Smooth muscle cell (in vitro differentiated cells): Measurements from ENCODE around the gene ALDOB. TPM values are rescaled to one million over a fixed set of nuclear protein-coding genes. Genes with fewer than 3 reads are reported as not detected.

Experiments
- DNase-seq: peaks from one replicate; lab custom pipeline; 2025; ENCODE audit not compliant: unreplicated experiment; lab: John Stamatoyannopoulos, UW
- H2AFZ ChIP-seq: fragments of 200-600 bp; sonication (generic); 2 replicates; pipeline ENCODE4 v1.6.0; 2016; ENCODE audit warnings: antibody characterized with exemption, low read depth, mild to moderate bottlenecking
- H3F3A ChIP-seq: fragments of 200-600 bp; sonication (generic); 2 replicates; pipeline ENCODE4 v1.6.0; 2017; ENCODE audit warnings: antibody characterized with exemption, low read depth
- H3K27ac ChIP-seq: fragments of 200-600 bp; sonication (generic); 2 replicates; pipeline ENCODE4 v1.5.1; 2016; ENCODE audit warnings: low read depth, mild to moderate bottlenecking
- H3K27me3 ChIP-seq: fragments of 200-600 bp; sonication (generic); 2 replicates; pipeline ENCODE4 v1.6.1; 2016; ENCODE audit warnings: low read depth, mild to moderate bottlenecking
- H3K36me3 ChIP-seq: fragments of 200-600 bp; sonication (generic); 2 replicates; pipeline ENCODE4 v1.5.1; 2016; ENCODE audit warnings: low read depth
- H3K4me1 ChIP-seq: fragments of 200-600 bp; sonication (generic); 2 replicates; pipeline ENCODE4 v1.5.1; 2016; ENCODE audit warnings: low read depth
- H3K4me2 ChIP-seq: fragments of 200-600 bp; sonication (generic); 2 replicates; pipeline ENCODE4 v1.6.0; 2016; ENCODE audit warnings: mild to moderate bottlenecking
- H3K4me3 ChIP-seq: fragments of 200-600 bp; sonication (generic); 2 replicates; pipeline ENCODE4 v1.5.1; 2016; ENCODE audit warnings: mild to moderate bottlenecking
- H3K79me2 ChIP-seq: fragments of 200-600 bp; sonication (generic); 2 replicates; pipeline ENCODE4 v1.6.0; 2016; ENCODE audit warnings: low read depth, mild to moderate bottlenecking
- H3K9ac ChIP-seq: fragments of 200-600 bp; sonication (generic); 2 replicates; pipeline ENCODE4 v1.6.0; 2016; ENCODE audit warnings: low read depth
- H3K9me3 ChIP-seq: fragments of 200-600 bp; sonication (generic); replicated peaks from 2 replicates; pipeline ENCODE4 v1.5.1; 2016; ENCODE audit warnings: low read depth
- H4K20me1 ChIP-seq: fragments of 200-600 bp; sonication (generic); 2 replicates; pipeline ENCODE4 v1.6.0; 2016; ENCODE audit warnings: low read depth
- WGBS: methylation state at CpG from one replicate; pipeline ENCODE4 v1.1.7; 2016; ENCODE audit warnings: low lambda C conversion rate; 5-methylcytosine and 5-hydroxymethylcytosine counted together
- polyA plus RNA-seq: library from polyadenylated mRNA; unstranded; fragments of >200 nt; fragmentation: Nextera tagmentation; extraction: Ambion mirVana; gene quantifications from 2 replicates; pipeline ENCODE4 v1.2.1, GENCODE V29; 2016
- total RNA-seq: library from RNA; depleted of rRNA; stranded (reverse); fragments of >200 nt; gene quantifications from 2 replicates; pipeline ENCODE4 v1.2.3, GENCODE V29; 2014
- TF ChIP-seq, protein P1 (sequence below): fragments of 200-600 bp; sonication (generic); IDR thresholded peaks from 2 replicates; pipeline ENCODE4 v1.5.1; 2017; ENCODE audit warnings: borderline replicate concordance, mild to moderate bottlenecking, antibody characterized with exemption; ENCODE audit not compliant: insufficient read depth, poor library complexity, severe bottlenecking

The ALDOB gene
- total and polyA plus RNA-seq, 2 experiments from 2014 or later = not detected

DNA sequence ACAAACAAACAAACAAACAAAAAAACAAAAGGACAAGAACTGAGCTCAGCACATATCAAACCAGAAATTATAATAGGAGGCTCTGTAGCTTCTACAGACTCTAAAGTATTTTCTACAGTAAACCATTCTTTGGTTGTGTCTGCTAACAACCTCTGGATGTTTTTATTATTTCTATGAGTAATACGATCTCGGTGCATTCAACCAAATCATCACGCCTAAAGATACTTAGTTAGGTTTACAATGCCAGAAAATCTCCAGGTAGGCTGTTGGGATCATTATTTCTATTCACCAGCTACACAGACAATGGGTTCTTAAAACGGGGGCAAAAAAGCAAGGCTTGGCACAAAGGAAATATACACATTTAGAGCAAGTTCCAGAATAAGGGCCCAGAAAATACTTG is 41.6 kb upstream of the ALDOB start:
- no peaks in the 10 kb centered on the region for H3K27me3 ChIP-seq
- H2AFZ ChIP-seq = no peak overlapping the region
- H3K36me3 ChIP-seq = no peaks in the 10 kb centered on the region
- no peak for DNase-seq
- no peaks in the 10 kb centered on the region for H3K79me2 ChIP-seq
- no peak overlapping the region for H3K4me3 ChIP-seq
- WGBS = 92% methylated on average over 4 of the region's 4 CpGs
- no peaks in the 10 kb centered on the region for H3F3A ChIP-seq
- no peaks in the 10 kb centered on the region for H3K9me3 ChIP-seq
- H3K27ac ChIP-seq = no peak overlapping the region
- H3K4me1 ChIP-seq = no peaks in the 10 kb centered on the region
- TF ChIP-seq, protein P1, sequence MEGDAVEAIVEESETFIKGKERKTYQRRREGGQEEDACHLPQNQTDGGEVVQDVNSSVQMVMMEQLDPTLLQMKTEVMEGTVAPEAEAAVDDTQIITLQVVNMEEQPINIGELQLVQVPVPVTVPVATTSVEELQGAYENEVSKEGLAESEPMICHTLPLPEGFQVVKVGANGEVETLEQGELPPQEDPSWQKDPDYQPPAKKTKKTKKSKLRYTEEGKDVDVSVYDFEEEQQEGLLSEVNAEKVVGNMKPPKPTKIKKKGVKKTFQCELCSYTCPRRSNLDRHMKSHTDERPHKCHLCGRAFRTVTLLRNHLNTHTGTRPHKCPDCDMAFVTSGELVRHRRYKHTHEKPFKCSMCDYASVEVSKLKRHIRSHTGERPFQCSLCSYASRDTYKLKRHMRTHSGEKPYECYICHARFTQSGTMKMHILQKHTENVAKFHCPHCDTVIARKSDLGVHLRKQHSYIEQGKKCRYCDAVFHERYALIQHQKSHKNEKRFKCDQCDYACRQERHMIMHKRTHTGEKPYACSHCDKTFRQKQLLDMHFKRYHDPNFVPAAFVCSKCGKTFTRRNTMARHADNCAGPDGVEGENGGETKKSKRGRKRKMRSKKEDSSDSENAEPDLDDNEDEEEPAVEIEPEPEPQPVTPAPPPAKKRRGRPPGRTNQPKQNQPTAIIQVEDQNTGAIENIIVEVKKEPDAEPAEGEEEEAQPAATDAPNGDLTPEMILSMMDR = no peak
- H3K9ac ChIP-seq = no peak overlapping the region
- no peaks in the 10 kb centered on the region for H4K20me1 ChIP-seq
- H3K4me2 ChIP-seq = no peak overlapping the region

DNA sequence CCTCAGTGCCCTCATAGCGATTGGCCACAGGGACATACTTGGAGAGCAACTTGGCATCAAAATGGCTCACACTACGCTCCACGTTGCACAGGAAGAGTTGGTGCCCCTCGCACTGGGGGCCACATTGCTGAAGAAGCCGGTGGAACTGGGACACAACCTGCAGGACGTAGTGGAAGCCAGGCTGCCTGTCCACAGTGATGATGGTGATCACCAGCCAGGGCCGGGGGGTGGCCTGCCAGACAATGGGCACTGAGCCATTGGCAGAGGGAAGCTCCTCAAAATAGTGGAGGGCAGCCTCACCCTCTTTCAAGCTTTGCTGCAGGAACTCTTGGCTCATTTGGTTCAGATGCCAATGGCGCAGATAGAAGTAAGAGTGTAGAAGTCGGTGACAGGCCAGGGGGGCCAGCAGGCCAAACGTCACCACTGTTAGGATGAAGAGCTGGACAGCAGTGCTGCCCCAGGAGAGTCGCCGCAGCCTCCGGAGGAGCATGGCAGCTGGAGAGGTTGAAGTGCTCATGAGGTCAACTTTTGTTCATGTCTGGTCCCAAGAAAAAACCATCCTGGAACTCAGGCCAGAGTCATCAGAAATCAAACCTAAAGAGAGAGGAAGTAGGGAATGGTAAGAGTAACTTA is 41.1 kb upstream of the ALDOB start:
- no peaks in the 10 kb centered on the region for H3F3A ChIP-seq
- TF ChIP-seq, protein P1 = no peak
- H3K36me3 ChIP-seq = no peaks in the 10 kb centered on the region
- H3K4me3 ChIP-seq = no peak overlapping the region
- no peak for DNase-seq
- no peak overlapping the region for H3K9ac ChIP-seq
- H2AFZ ChIP-seq = no peak overlapping the region
- no peaks in the 10 kb centered on the region for H3K4me1 ChIP-seq
- H3K9me3 ChIP-seq = no peaks in the 10 kb centered on the region
- no peak overlapping the region for H3K27ac ChIP-seq
- H3K27me3 ChIP-seq = no peaks in the 10 kb centered on the region
- no peaks in the 10 kb centered on the region for H4K20me1 ChIP-seq
- no peaks in the 10 kb centered on the region for H3K79me2 ChIP-seq
- WGBS = 94% methylated on average over 13 of the region's 13 CpGs
- no peak overlapping the region for H3K4me2 ChIP-seq

DNA sequence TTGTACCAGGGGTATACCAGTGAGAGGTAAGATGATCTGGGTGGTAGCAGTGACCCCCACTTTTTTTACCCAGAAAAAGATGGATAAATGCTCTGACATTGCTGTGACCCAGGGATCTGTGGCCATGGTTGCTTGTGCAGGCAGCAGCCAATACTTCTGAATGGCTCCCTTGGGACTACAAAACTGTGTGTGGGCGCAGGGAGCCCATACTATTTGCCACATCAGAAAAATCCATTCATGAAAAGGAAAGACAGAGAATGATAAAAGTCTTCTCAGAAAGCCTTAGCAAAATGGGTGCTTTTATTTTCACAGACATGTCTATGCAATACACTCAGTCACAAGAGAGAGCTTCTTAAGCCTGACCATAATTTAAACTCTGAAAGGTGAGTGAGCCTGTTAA is 37.3 kb upstream of the ALDOB start:
- no peak overlapping the region for H3K4me3 ChIP-seq
- 95% methylated on average over 1 of the region's 1 CpG for WGBS
- no peaks in the 10 kb centered on the region for H4K20me1 ChIP-seq
- H3F3A ChIP-seq = no peaks in the 10 kb centered on the region
- no peaks in the 10 kb centered on the region for H3K36me3 ChIP-seq
- no peaks in the 10 kb centered on the region for H3K79me2 ChIP-seq
- TF ChIP-seq, protein P1 = no peak
- no peaks in the 10 kb centered on the region for H3K27me3 ChIP-seq
- no peak overlapping the region for H2AFZ ChIP-seq
- H3K4me1 ChIP-seq = no peaks in the 10 kb centered on the region
- no peak overlapping the region for H3K9ac ChIP-seq
- no peaks in the 10 kb centered on the region for H3K9me3 ChIP-seq
- H3K27ac ChIP-seq = no peak overlapping the region
- no peak for DNase-seq
- no peak overlapping the region for H3K4me2 ChIP-seq

DNA sequence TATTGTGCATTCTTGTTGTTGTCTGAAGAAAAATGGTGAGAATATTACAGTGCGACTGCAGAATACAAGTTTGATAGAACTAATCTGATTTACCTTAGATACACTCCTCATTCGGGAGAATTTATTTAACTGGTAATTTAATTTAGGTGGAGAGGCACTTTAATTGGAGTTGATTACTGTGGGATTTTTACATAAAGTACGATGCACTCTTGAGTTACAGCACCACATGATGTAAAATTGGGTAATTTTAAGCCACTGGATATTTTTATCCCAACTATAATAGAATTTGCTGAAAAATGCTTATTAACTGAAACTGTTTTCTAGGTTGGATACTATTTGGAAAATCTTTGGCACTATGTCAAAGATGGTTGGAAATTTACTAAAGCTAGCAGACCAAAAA is 35.4 kb upstream of the ALDOB start:
- no peak overlapping the region for H2AFZ ChIP-seq
- H3F3A ChIP-seq = no peaks in the 10 kb centered on the region
- H3K27ac ChIP-seq = no peak overlapping the region
- 95% methylated on average over 3 of the region's 3 CpGs for WGBS
- no peak overlapping the region for H3K9ac ChIP-seq
- no peak for DNase-seq
- H3K27me3 ChIP-seq = no peaks in the 10 kb centered on the region
- H3K4me2 ChIP-seq = no peak overlapping the region
- no peaks in the 10 kb centered on the region for H3K79me2 ChIP-seq
- TF ChIP-seq, protein P1 = no peak
- no peaks in the 10 kb centered on the region for H4K20me1 ChIP-seq
- no peaks in the 10 kb centered on the region for H3K9me3 ChIP-seq
- no peaks in the 10 kb centered on the region for H3K36me3 ChIP-seq
- no peak overlapping the region for H3K4me3 ChIP-seq
- H3K4me1 ChIP-seq = no peaks in the 10 kb centered on the region
